Caco-2 (cell line): ENCODE results near the gene TRA2A. TPM values are rescaled to one million over a fixed set of nuclear protein-coding genes. Genes with fewer than 3 reads are reported as not detected.
A peak's percentile ranks its signal among the peaks of the same experiment; 100 is the strongest.

Source experiments
- BruUV-seq: library from RNA; stranded (reverse); fragments of 400-500 nt; replicated peaks from 2 replicates; lab custom pipeline; 2021; lab: Mats Ljungman, UMichigan
- CTCF ChIA-PET: fragments of 300-600 bp; sonication (Branson Sonifier 250); formaldehyde crosslinking; loops from one replicate; lab custom pipeline; 2022; ENCODE audit warnings: antibody characterized with exemption; lab: Charles Lee
- POLR2A ChIA-PET: fragments of 300-600 bp; sonication (Branson Sonifier 250); formaldehyde crosslinking; loops from one replicate; lab custom pipeline; 2022; ENCODE audit warnings: antibody characterized with exemption; lab: Charles Lee
- DNase-seq, 2 experiments: peaks; one replicate each; pipeline versions ENCODE4 v3.0.0 to v3.0.0-alpha.2; 2020 to 2022
- H3K27me3 ChIP-seq: replicated peaks from 2 replicates; pipeline ENCODE4 v1.6.0; 2011; ENCODE audit warnings: low read length; ENCODE audit not compliant: control insufficient read depth, insufficient read depth
- H3K36me3 ChIP-seq: 2 replicates; pipeline ENCODE4 v1.5.1; 2011; ENCODE audit warnings: low read length; ENCODE audit not compliant: control insufficient read depth, insufficient read depth
- H3K4me1 ChIP-seq: fragments of 250-450 bp; sonication (Bioruptor Pico); 2 replicates; pipeline ENCODE4 v1.5.1; 2020; ENCODE audit warnings: mild to moderate bottlenecking
- H3K4me3 ChIP-seq: 2 replicates; pipeline ENCODE4 v1.5.1; 2011; ENCODE audit warnings: low read depth, mild to moderate bottlenecking, control low read depth, low read length
- H3K9me3 ChIP-seq: fragments of 250-450 bp; sonication (Bioruptor Pico); 2 replicates; pipeline ENCODE4 v1.5.1; 2020; ENCODE audit warnings: mild to moderate bottlenecking, moderate library complexity
- H3K27ac Mint-ChIP-seq: one replicate; pipeline ENCODE4 v1.8.0; 2022; ENCODE audit warnings: mixed read lengths; ENCODE audit not compliant: unreplicated experiment
- H3K27me3 Mint-ChIP-seq: one replicate; pipeline ENCODE4 v1.8.0; 2022; ENCODE audit warnings: mixed read lengths; ENCODE audit not compliant: insufficient read depth, unreplicated experiment
- H3K36me3 Mint-ChIP-seq: one replicate; pipeline ENCODE4 v1.8.0; 2022; ENCODE audit warnings: mild to moderate bottlenecking, mixed read lengths; ENCODE audit not compliant: insufficient read depth, unreplicated experiment
- H3K4me1 Mint-ChIP-seq: one replicate; pipeline ENCODE4 v1.8.0; 2022; ENCODE audit warnings: low read depth, mixed read lengths; ENCODE audit not compliant: unreplicated experiment
- H3K4me3 Mint-ChIP-seq: one replicate; pipeline ENCODE4 v1.8.0; 2022; ENCODE audit warnings: mild to moderate bottlenecking, moderate library complexity, mixed read lengths; ENCODE audit not compliant: unreplicated experiment
- H3K9me3 Mint-ChIP-seq: one replicate; pipeline ENCODE4 v1.8.0; 2022; ENCODE audit warnings: mixed read lengths; ENCODE audit not compliant: unreplicated experiment
- CTCF ChIP-seq, 2 experiments: fragments of 200-600 bp in 1 of 2; IDR thresholded peaks; 1 replicate in 1 of 2; 2 replicates in 1 of 2; pipeline versions ENCODE4 v1.5.1 to v1.8.0; 2011 to 2022; ENCODE audit warnings: antibody characterized with exemption in 1 of 2, control low read depth in 1 of 2, inconsistent platforms in 1 of 2, low read depth in 1 of 2, low read length in 1 of 2, mild to moderate bottlenecking in 1 of 2, moderate library complexity in 1 of 2; ENCODE audit not compliant: insufficient read depth in 1 of 2, severe bottlenecking in 1 of 2, unreplicated experiment in 1 of 2
- intact Hi-C: fragments of 100-400 bp; cut with micrococcal nuclease; formaldehyde crosslinking; loops from one replicate; pipeline ENCODE4 v1.10.0; 2022; ENCODE audit not compliant: unreplicated experiment
- total RNA-seq: library from RNA; stranded (reverse); gene quantifications from 2 replicates; pipeline ENCODE4 v1.2.3, GENCODE V29; 2022

TRA2A gene
- total RNA-seq, 1 experiment from 2014 or later = 123 TPM

DNA sequence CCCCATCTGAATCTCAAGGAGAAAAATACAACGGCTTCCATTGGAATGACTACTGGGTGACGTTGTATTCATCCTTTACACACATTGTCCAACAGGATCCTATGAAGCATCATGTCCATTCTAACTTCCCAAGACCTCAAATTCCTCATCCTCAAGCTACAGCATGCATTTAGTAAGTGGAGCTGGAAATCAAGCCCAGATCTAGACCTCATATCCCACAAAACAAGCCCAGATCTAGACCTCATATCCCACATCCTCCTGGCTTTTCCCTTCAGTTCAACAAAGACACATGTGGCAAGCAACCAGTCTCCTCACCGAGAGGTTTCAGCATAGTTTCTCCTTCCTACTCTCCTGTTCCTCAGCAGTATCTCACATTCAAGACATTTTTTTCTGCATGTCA, 73.7 kb downstream of the TRA2A start:
- Mint-ChIP-seq H3K4me1 (peaks cover 43% of the 10 kb centered on the region), H3K4me3 (no peak overlapping the region), H3K27me3 (no peaks in the 10 kb centered on the region), H3K36me3 (peaks cover 74% of the 10 kb centered on the region), H3K27ac (peak overlapping the region; percentile 17), H3K9me3 (no peaks in the 10 kb centered on the region)
- no peak for TF ChIP-seq CTCF (IDR thresholded peaks at IDR 0.05; ENCODE audit: insufficient read depth in 1 of 2, low read depth in 1 of 2, low read length in 1 of 2, severe bottlenecking in 1 of 2, unreplicated experiment in 1 of 2)
- POLR2A ChIA-PET = no interaction called here
- DNase-seq = no peak
- no peak overlapping the region for H3K4me3 ChIP-seq
- BruUV-seq = no TSS peak
- H3K36me3 ChIP-seq = peaks cover 2% of the 10 kb centered on the region; the same call in 1 of the 2 replicates
- CTCF ChIA-PET = interaction anchor here (0.6 kb wide), 1 partner anchor 100 kb away, joined by 3 read pairs; no protein-coding TSS in a partner anchor
- no peaks in the 10 kb centered on the region for H3K27me3 ChIP-seq
- intact Hi-C loops = no loop called here
- no peaks in the 10 kb centered on the region for H3K9me3 ChIP-seq
- peaks cover 10% of the 10 kb centered on the region for H3K4me1 ChIP-seq

GRCh38 chr7:23456093-23456492, 75.7 kb downstream of the TRA2A start:
- H3K36me3 ChIP-seq = peaks cover 2% of the 10 kb centered on the region; the same call in 1 of the 2 replicates
- H3K4me3 ChIP-seq = no peak overlapping the region
- TF ChIP-seq CTCF (IDR thresholded peaks at IDR 0.05; ENCODE audit: insufficient read depth in 1 of 2, low read depth in 1 of 2, low read length in 1 of 2, severe bottlenecking in 1 of 2, unreplicated experiment in 1 of 2) = no peak
- no peak overlapping the region for H3K27ac Mint-ChIP-seq
- intact Hi-C loops = no loop called here
- no peak overlapping the region for H3K4me3 Mint-ChIP-seq
- H3K4me1 ChIP-seq = peaks cover 6% of the 10 kb centered on the region; the same call in 1 of the 2 replicates
- no peaks in the 10 kb centered on the region for H3K9me3 ChIP-seq
- H3K36me3 Mint-ChIP-seq = peaks cover 67% of the 10 kb centered on the region
- no TSS peak for BruUV-seq
- ChIA-PET CTCF (no interaction called here), POLR2A (no interaction called here)
- H3K27me3 ChIP-seq = no peaks in the 10 kb centered on the region
- H3K4me1 Mint-ChIP-seq = peaks cover 33% of the 10 kb centered on the region
- no peak for DNase-seq
- H3K9me3 Mint-ChIP-seq = no peaks in the 10 kb centered on the region
- H3K27me3 Mint-ChIP-seq = no peaks in the 10 kb centered on the region

GRCh38 chr7:23454881-23455526, 76.8 kb downstream of the TRA2A start:
- H3K27ac Mint-ChIP-seq = peak overlapping the region; percentile 22
- POLR2A ChIA-PET = no interaction called here
- no peak overlapping the region for H3K4me3 Mint-ChIP-seq

More at GRCh38 chr7:23454881-23455526, 76.8 kb downstream of the TRA2A start:
- no peak for TF ChIP-seq CTCF (IDR thresholded peaks at IDR 0.05; ENCODE audit: insufficient read depth in 1 of 2, low read depth in 1 of 2, low read length in 1 of 2, severe bottlenecking in 1 of 2, unreplicated experiment in 1 of 2)
- CTCF ChIA-PET = no interaction called here
- H3K9me3 Mint-ChIP-seq = no peaks in the 10 kb centered on the region
- intact Hi-C loops = no loop called here
- H3K27me3 Mint-ChIP-seq = no peaks in the 10 kb centered on the region
- no TSS peak for BruUV-seq
- Histone ChIP-seq H3K27me3 (no peaks in the 10 kb centered on the region), H3K9me3 (no peaks in the 10 kb centered on the region), H3K4me1 (peaks cover 6% of the 10 kb centered on the region; the same call in 1 of the 2 replicates), H3K4me3 (no peak overlapping the region), H3K36me3 (peaks cover 2% of the 10 kb centered on the region; the same call in 1 of the 2 replicates)
- peaks cover 56% of the 10 kb centered on the region for H3K36me3 Mint-ChIP-seq
- H3K4me1 Mint-ChIP-seq = peaks cover 30% of the 10 kb centered on the region
- DNase-seq = no peak

Other genes with a start within 250 kb of the TRA2A start
- 95.5 and 98.0 TPM in 2 replicates for gene MALSU1, start 232.6 kb downstream of the TRA2A start, total RNA-seq
- gene IGF2BP3, start 61.5 kb downstream of the TRA2A start, total RNA-seq = 124 and 127 TPM in 2 replicates
- gene CCDC126, start 65.4 kb upstream of the TRA2A start, total RNA-seq = 10.1 and 11.3 TPM in 2 replicates
- gene FAM221A, start 148.2 kb upstream of the TRA2A start, total RNA-seq = 13.2 and 19.1 TPM in 2 replicates
- 37.0 and 38.9 TPM in 2 replicates for gene STK31, start 178.2 kb upstream of the TRA2A start, total RNA-seq